HG02870 (cell line): ENCODE results near the gene SLC7A10.

Experiments used
- ATAC-seq: cut with Tn5 transposase; IDR thresholded peaks from one replicate; pipeline ENCODE4 v1.9.1; 2021; ENCODE audit warnings: mild to moderate bottlenecking, moderate library complexity; ENCODE audit not compliant: unreplicated experiment

The SLC7A10 gene

GRCh38 chr19:33225458-33225926, at the start of gene SLC7A10:
TSS of gene SLC7A10 (minus strand) at chr19:33225850. CDS start at chr19:33225703, 147 bp downstream.
- ATAC-seq = no peak

DNA sequence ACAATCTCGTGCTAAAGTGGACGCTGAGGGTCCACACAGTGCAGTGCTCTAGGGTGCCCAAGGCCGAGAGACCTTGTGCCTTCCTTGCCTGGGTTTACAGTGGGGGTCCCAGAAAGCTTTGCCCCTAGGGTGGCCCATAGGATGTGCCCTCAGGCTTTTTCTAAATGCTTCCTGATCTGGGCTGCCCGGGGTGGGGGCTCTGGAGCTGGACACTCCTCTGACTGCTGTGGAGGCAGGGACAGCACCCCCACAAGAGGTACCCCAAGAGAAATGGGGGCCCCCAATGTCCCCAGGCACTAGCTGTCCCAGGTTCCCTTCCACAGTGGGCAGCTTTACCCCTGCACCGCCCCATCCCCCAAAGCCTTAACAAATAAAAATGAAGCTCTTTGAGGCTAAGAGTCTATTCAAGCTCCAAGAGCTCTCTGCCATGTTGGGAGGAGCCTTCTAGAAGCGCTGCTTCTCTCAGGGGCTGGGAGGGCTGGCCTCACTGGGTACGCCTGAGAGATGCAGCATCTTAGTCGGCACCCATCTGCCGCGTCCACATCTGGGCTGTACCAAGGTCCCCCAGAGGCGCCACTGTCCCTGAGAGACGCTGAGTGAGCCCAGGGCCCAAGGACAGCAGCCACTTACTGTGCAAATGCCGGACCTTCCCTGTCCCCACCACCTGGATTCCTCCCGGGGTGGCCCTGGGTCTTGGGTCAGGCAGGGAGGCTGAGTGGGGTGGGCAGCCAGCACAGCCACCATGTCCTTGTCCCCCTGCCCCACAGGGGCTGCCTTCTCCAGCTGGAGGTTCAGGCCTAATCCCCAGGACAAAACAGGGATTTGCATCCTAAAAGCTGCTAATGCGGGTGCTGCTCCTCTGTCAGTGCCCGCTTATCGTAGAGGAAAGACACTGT, 49.3 kb upstream of the SLC7A10 start:
- no peak for ATAC-seq

DNA sequence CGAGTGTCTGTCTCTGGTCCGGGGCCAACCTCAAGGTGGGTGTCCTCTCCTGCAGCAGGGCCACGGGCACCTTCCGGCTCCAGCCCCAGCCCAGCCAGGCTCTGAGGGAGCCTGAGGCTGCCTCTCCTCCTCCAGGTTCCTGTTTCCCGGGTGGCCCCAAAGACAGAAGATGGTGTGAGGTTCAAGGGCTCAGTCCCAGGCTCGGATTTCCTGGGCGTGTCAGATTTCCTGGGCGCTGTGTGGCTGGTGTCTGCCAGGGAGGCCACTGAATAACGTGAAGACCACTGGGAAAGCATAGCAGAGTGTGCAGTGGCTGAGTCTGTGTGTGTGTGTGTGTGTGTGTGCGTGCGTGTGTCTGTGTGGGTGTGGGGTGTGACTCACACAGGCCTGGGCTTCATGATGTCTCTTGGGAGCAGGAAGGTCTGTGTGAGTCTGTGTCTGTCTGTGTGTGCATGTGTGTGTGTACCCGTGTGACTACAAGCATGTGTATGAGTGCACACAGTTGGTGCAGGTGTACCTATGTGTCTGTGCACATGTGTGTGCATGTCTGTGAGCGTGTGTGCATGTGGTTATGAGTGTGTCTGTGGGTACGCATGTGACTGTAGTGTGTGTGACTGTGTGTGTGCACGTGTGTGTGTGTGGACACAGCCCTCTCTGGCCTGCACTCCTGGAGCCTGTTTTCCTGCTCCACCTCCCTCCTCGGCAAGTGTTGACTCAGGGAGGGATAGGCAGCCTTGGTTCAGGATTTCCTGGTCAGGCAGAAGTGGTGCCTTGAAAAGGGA, 48.4 kb upstream of the SLC7A10 start:
- no peak for ATAC-seq

GRCh38 chr19:33273065-33273736, 47.6 kb upstream of the SLC7A10 start:
- no peak for ATAC-seq

DNA sequence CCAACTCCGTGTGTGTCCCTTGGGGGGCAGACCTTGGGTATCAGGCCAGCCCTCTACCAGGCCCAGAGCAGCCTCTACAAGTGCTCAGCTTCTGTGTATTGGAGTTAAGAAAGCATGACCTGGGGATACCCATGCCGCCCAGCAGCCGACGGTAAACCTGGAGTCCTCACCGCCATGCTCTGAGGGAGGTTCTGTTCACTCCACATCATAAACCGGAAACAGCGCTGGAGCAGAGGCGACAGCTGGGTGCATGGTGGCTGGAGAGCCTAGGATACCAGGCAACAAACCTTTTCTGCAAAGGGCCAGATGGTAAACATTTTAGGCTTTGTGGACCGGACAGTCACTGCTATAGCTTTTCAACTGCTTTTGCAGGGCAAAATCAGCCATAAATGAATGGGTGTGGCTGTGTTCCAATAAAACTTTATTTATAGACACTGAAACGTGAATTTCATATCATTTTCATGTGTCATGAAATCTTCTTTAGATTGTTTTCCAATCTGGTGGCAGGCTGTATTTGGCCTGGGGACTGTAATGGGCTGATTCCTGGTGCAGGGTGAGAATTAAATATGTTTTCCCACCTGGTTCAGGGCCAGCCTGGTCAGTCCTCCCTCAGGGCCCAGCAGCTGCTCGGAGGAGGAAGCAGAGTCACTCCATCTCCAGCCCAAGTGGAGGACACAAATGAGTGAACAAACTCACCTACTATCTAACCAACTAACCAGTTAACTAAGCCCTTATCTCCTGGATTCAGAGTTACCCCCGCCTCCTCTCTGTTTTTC, 45.8 kb upstream of the SLC7A10 start:
- ATAC-seq = no peak

- ATAC-seq = no peak
Measured at GRCh38 chr19:33270769-33271168, 45.1 kb upstream of the SLC7A10 start.

GRCh38 chr19:33269016-33269415, 43.4 kb upstream of the SLC7A10 start:
- no peak for ATAC-seq

DNA sequence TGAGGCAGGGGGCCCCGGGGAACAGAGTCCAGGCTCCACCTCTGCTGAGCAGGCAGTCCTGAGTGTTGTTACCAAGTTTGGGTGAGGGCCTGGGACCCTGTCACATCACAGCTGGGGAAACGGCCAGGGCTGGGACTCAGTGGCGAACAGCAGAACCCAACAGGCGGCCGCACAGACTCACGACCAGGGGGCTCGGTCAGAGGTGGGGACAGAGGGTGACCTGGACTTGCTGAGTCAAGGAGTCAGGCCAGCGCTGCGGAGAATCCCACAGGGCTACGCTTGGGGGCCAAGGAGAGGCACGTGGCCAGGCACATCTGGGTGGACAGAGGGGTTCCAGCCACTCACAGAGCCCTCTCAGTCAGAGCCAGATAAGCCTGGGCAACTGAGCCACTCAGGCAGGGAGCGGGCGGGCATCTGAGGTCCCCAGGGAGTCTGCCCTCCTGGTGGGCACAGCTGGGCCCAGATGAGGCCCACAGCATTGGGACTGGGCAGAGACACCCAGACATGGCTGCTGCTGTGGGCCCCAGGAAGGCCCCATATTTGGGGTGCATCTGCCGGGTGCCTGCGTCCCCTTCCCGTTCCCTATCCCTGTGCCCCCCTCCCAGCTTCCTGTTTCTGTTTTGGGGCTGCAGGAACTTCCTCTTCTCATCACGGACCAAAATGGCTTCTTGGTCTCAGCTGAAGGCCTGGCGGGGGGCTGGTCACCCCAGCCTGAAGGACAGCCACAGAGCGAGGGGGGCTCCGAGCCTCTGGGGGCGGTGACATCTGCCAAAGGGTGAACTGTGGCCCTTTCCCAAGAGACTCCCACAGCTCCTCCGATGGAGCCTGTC, 42.7 kb upstream of the SLC7A10 start:
- ATAC-seq = no peak

- ATAC-seq = no peak
Measured at GRCh38 chr19:33267706-33268105, 42.1 kb upstream of the SLC7A10 start.

DNA sequence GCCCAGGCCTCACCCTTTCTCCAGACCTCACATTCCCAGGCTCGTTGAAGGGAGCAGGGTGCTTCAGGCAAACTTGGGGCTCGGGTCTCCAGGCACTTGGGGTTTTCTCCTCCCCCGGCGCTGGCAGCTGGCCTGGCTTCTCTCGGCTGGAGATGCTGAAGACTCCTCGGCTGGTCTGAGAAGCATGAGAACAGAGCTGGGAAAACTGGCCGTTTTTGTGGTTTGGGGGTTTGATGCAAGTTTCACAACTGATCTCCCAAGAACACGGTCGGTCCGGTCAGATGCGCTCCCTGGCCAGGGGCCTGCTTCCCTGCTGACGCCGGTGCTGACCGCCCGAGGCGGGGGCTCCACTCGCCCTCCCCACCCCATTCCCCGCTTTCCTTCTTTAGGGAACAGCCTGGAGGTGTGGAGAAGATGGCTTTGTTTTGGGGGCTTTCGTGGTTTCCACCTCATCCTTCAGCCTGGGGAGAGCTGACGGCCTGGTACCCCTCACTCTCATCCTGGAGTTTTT, 41.4 kb upstream of the SLC7A10 start:
- no peak for ATAC-seq

DNA sequence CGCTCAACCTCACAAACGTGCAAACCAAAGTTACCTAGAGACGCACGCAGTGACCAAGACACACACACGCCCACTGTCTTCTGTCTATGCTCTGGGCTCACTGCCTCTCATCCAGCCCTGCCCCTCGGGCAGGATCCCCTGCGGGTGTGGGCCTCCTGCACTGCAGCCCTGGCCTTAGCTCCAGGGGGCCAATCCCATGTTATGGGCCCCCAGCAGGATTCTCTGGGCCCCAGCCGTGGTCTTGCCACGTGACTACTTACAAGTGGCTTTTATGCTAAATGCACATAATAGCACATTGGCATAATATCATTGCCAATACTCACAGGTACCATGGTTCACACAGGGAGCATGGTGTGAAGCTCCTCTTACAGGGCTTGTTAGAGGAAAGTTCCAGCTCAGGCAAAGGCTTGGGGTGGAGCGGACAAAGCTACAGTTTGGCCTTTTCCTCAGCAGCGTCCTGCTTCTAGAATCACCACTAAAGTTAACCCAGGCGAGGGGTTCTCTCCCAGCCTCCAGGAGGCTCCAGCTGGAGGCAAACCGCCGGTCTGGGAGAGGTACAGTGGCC, 39.3 kb upstream of the SLC7A10 start:
- no peak for ATAC-seq

GRCh38 chr19:33263325-33264023, 37.8 kb upstream of the SLC7A10 start:
- ATAC-seq = no peak

DNA sequence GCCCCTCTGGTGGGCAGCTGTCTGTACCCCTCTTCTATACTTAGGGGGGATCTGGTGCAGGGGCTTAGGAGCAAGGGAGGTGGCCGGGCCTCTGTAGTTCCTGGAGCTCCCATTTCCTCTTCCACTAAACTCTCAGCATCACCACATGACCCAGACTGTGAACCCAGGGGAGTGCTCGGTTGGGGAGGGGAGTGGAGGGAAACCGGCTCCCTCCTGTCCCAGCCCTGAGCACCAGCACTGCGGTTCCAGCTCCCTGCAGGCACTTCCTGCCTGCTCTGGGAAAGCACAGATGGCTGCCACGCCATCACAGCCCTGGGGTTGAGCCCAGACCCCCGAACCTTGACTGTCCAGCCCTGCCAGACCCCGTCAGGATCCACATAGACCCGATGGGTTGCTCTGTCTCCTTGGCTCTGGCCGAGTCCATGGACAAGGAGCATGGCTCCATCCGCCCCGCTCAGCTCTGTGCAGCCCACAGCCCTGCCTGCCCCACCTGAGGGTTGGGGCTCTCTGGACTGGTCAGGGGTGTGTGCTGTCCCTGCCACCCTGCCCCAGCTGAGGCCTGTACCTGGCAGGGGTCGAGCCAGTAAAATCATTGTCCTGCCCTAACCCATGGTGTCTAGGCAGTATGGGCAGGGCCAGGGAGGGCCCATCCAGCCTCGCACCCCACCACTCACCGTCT, 36.0 kb upstream of the SLC7A10 start:
- no peak for ATAC-seq

DNA sequence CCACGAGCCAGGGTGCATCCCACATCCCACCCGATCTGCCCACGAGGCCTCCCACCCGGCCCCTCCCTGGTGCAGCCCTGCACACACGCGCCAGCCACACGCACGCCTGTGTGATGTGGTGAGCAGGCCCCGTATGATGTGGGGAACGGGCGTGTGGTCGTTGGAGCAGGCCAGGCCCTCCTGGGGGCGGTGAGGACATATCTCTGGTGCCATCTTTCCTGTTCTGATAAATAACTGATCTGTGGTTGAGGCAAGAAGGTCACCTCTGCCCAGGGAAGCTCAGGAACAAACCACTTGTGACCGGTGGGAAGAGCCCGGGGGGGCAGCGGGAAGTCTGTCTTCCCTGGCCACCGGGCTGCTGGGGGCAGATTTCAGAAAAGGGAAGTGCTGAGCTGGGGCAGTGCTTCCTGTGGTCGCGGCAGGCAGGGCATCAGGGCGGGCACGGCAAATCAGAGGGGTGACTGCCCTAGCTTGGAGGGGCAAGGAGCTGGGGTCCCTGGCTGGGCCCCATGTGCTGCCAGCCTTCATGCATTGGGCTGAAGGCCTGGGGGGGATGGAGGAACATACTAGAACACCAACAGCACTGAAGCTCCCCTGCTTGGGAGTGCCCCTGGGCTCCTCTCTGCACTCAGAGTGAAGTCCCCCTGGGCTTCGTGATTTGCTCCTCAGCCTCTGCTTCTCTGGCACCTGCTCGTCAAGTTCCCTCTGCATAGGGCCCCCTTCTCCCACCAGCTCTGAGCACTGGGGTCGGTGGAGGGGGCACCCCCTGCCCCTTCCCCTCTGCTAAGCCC, 35.2 kb upstream of the SLC7A10 start:
- no peak for ATAC-seq

DNA sequence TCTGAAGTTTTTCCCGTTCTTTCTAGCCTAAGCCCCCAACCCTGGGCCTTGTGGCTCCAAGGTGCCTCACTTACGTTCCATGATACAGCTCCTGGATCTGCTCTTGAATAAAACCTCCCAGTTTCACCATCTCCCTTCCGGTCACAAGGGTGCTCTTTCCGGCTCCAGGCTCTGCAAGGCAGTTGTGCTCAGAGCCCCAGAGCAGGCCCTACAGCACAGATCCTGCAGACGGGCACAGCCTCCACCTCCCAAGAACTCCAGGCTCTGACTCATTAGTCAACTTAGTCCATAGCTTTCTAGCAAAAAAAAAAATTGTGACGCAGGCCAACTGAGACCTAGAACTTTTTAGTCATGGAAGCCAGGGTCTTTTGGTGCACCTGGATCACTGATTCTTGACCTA, 33.9 kb upstream of the SLC7A10 start:
- no peak for ATAC-seq

- no peak for ATAC-seq
Measured at GRCh38 chr19:33257828-33258227, 32.2 kb upstream of the SLC7A10 start.

GRCh38 chr19:33256261-33256660, 30.6 kb upstream of the SLC7A10 start:
- no peak for ATAC-seq
